CD4-positive, alpha-beta T cell treated with Interleukin-12 subunit alpha and Interleukin-12 subunit beta, for 1 hour (primary cell): ENCODE results near the gene ANAPC16.
"Not testable (repeated sequence)": the region's sequence is repeated elsewhere in the genome, so short reads cannot be mapped to it uniquely, and the experiment has no call there.

Experiments
- DNase-seq: peaks from one replicate; pipeline ENCODE4 v3.0.0-alpha.2; 2020

ANAPC16 gene

GRCh38 chr10:72265990-72266865, 50.4 kb downstream of the ANAPC16 start:
- DNase-seq, result no peak

GRCh38 chr10:72267381-72267780, 51.6 kb downstream of the ANAPC16 start:
- DNase-seq, result no peak

GRCh38 chr10:72267819-72268399, 52.1 kb downstream of the ANAPC16 start:
- no peak for DNase-seq

- not testable (repeated sequence) for DNase-seq
These were observed 52.8 kb downstream of the ANAPC16 start for GRCh38 chr10:72268475-72269200.

- no peak for DNase-seq
These were observed 54.9 kb downstream of the ANAPC16 start for GRCh38 chr10:72270607-72271281.

- DNase-seq, result peak; percentile 36
These were observed 57.0 kb downstream of the ANAPC16 start for GRCh38 chr10:72272689-72273409.

- DNase-seq, result peak; percentile 98
These were observed 57.8 kb downstream of the ANAPC16 start, which contains the start of gene DDIT4 for GRCh38 chr10:72273410-72274212. Gene DDIT4, plus strand, starts transcription at chr10:72273924. Its CDS starts 293 bp downstream, at chr10:72274217.

- no peak for DNase-seq
These were observed 58.5 kb downstream of the ANAPC16 start for GRCh38 chr10:72274213-72274729.

GRCh38 chr10:72274730-72275350, 59.0 kb downstream of the ANAPC16 start:
- peak; percentile 78 for DNase-seq

- no peak for DNase-seq
These were observed 59.7 kb downstream of the ANAPC16 start for GRCh38 chr10:72275351-72276012.

- DNase-seq, result no peak
These were observed 60.2 kb downstream of the ANAPC16 start for GRCh38 chr10:72276013-72276387.

- DNase-seq, result no peak
These were observed 60.9 kb downstream of the ANAPC16 start for GRCh38 chr10:72276421-72277339.

- DNase-seq, result no peak
These were observed 61.7 kb downstream of the ANAPC16 start for GRCh38 chr10:72277340-72277995.

GRCh38 chr10:72277996-72278667, 62.3 kb downstream of the ANAPC16 start:
- no peak for DNase-seq

GRCh38 chr10:72278668-72279393, 63.0 kb downstream of the ANAPC16 start:
- DNase-seq, result no peak

- DNase-seq, result not testable (repeated sequence)
These were observed 63.8 kb downstream of the ANAPC16 start for GRCh38 chr10:72279587-72279986.

GRCh38 chr10:72283131-72283530, 67.3 kb downstream of the ANAPC16 start:
- DNase-seq, result no peak
